Effector memory CD4-positive, alpha-beta T cell (primary cell): ENCODE results near the gene CGB8.
"Not testable (repeated sequence)": the region's sequence is repeated elsewhere in the genome, so short reads cannot be mapped to it uniquely, and the experiment has no call there.

Experiments
- DNase-seq, 3 donors: peaks; one replicate each; pipeline ENCODE4 v3.0.0-alpha.2; 2020
- H3K27ac ChIP-seq: 2 replicates; pipeline ENCODE4 v1.7.0; 2013; ENCODE audit warnings: mild to moderate bottlenecking, low read length, moderate library complexity; ENCODE audit not compliant: insufficient read depth, poor library complexity, severe bottlenecking
- H3K27me3 ChIP-seq: replicated peaks from 2 replicates; pipeline ENCODE4 v1.7.0; 2013; ENCODE audit warnings: mild to moderate bottlenecking, low read length; ENCODE audit not compliant: insufficient read depth, control insufficient read depth, poor library complexity, severe bottlenecking
- H3K36me3 ChIP-seq: 2 replicates; pipeline ENCODE4 v1.7.0; 2013; ENCODE audit warnings: mild to moderate bottlenecking, low read length, moderate library complexity; ENCODE audit not compliant: control insufficient read depth, insufficient read depth
- H3K4me1 ChIP-seq: 2 replicates; pipeline ENCODE4 v1.7.0; 2013; ENCODE audit warnings: low read length, mild to moderate bottlenecking; ENCODE audit not compliant: control insufficient read depth, insufficient read depth, poor library complexity, severe bottlenecking
- H3K4me3 ChIP-seq: 2 replicates; pipeline ENCODE4 v1.7.0; 2013; ENCODE audit warnings: low read length, low read depth, mild to moderate bottlenecking; ENCODE audit not compliant: insufficient read depth, poor library complexity, severe bottlenecking
- H3K9me3 ChIP-seq: 2 replicates; pipeline ENCODE4 v1.7.0; 2013; ENCODE audit warnings: mild to moderate bottlenecking, low read length, moderate library complexity; ENCODE audit not compliant: control insufficient read depth

The CGB8 gene

DNA sequence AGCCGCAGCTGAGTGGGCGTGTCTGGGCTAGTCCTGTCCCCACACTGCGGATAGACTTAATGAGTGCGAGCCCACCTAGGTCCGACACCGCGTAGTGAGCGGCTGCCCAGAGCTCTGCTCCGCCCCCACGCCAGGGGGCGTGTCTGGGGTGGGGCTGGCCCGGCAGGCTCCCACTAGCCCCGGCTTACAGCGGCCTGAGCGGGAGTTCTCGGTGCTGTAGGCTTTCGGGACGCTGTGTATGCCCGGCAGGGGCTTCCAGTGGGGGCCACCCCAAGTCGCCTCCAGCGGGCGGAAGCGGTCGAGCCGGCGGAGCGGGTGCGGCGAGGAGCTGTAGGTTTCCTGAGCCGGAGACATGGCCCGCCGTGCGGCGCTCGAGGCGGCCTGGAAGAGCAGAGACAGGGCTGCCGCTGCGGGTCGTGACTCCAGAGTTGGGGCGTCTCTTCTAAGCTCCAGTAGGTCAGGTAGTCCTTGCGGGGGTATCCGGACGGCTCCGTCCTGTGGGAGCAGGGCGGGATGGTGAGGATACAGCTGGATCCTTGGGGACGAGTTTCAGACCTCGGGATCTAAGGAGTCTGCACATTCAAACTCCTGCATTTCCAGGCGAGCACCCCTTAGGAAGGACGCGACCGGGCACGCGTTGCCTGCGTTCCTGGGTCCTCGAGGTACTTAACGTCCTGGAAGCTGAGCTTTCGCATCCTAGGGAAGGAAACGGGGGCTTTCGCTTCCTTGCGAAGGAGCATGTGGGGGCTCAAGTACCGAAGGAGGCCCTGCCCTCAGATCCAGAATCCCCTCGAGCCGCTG, 7.4 kb upstream of the CGB8 start:
- Histone ChIP-seq H3K27me3 (peaks cover 10% of the 10 kb centered on the region), H3K9me3 (no peaks in the 10 kb centered on the region), H3K27ac (no peak overlapping the region), H3K36me3 (no peaks in the 10 kb centered on the region), H3K4me3 (peak overlapping the region; percentile 73), H3K4me1 (peaks cover 24% of the 10 kb centered on the region)
- DNase-seq = peak in 1 of 3 donors; percentile 45

DNA sequence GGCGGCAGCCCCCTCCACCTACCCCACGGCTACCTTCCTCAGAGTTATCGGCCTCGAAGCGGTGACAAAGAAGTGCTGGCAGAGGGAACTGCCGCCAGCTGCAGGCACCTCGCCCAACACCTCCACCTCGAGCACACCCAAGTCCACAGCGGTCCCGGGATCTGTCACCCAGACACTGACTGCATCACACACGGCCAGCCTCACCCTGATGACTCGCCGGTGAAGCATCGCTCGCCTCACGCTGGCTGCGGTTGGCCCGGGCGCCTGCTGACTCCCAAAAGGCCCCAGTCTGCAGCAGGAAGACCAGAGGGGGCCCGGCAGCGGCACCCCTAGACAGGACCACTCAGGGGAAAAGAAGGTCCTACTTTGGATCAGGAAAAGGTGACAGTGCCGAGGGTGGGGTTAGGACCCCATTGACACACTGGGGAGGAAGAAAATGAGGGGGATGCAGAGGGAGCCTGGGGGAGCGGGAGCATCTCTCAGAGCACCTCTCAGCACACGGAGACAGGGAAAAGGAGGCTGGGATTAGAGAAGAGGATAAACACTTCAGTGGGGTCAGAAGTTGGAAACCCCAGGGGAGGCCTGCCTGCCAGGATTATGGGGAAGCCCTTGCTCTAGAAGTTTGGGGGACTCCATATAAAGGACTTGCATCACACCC, 1.6 kb upstream of the CGB8 start:
- DNase-seq, H3K9me3 ChIP-seq, H3K4me3 ChIP-seq, H3K36me3 ChIP-seq, H3K27ac ChIP-seq, H3K27me3 ChIP-seq, H3K4me1 ChIP-seq: not testable (repeated sequence)

DNA sequence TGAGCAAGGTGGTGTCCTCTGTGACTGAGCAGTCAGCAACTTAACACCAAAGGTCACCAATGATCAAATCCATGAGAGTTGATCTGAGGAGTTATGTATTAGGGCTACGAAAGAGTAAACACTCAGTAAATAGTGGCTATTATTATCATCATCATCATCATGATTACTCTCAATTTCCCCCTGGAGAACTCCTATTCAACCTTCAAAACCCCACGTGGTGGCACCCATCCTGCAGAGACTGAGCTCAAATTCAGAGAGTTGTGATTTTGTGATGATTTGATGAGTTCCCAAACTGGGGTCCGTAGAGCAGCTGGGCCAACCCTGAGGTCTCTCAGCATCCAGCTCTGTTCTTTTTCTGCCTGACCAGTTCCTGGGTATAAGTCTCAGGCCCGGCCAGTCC, 923 bp upstream of the CGB8 start:
- not testable (repeated sequence) for DNase-seq, H3K4me3 ChIP-seq, H3K27ac ChIP-seq, H3K9me3 ChIP-seq, H3K4me1 ChIP-seq, H3K27me3 ChIP-seq, H3K36me3 ChIP-seq

DNA sequence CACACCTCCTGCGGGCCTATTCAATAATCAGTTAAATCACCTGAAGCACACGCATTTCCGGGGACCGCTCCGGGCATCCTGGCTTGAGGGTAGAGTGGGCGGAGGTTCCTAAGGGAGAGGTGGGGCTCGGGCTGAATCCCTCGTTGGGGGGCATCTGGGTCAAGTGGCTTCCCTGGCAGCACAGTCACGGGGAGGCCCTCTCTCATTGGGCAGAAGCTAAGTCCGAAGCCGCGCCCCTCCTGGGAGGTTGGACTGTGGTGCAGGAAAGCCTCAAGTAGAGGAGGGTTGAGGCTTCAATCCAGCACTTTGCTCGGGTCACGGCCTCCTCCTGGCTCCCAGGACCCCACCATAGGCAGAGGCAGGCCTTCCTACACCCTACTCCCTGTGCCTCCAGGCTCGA, 5.4 kb downstream of the CGB8 start, which contains the start of gene CGB5:
Gene CGB5, plus strand, starts transcription at position 301 of the 400 bp plus-strand sequence. CDS start 362 bp downstream, outside the sequence.
- H3K4me3 ChIP-seq, H3K27ac ChIP-seq, H3K36me3 ChIP-seq, H3K4me1 ChIP-seq, H3K27me3 ChIP-seq, H3K9me3 ChIP-seq, DNase-seq: not testable (repeated sequence)

DNA sequence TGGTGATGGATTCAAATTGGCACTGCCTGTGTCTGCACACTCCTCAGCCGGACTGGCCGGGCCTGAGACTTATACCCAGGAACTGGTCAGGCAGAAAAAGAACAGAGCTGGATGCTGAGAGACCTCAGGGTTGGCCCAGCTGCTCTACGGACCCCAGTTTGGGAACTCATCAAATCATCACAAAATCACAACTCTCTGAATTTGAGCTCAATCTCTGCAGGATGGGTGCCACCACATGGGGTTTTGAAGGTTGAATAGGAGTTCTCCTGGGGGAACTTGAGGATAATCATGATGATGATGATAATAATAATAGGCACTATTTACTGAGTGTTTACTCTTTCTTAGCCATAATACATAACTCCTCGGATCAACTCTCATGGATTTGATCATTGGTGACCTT, 6.2 kb downstream of the CGB8 start:
- not testable (repeated sequence) for H3K36me3 ChIP-seq, H3K4me1 ChIP-seq, H3K27ac ChIP-seq, H3K27me3 ChIP-seq, H3K9me3 ChIP-seq, DNase-seq, H3K4me3 ChIP-seq

DNA sequence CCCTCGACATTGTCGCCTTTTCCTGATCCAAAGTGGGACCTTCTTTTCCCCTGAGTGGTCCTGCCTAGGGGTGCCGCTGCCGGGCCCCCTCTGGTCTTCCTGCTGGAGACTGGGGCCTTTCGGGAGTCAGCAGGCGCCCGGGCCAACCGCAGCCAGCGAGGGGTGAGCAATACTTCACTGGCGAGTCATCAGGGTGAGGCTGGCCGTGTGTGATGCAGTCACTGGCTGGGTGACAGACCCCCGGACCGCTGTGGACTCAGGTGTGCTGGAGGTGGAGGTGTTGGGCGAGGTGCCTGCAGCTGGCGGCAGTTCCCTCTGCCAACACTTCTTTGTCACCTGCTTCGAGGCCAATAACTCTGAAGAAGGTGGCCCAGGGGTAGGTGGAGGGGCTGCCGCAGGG, 6.7 kb downstream of the CGB8 start:
- H3K27ac ChIP-seq = no peak overlapping the region
- H3K27me3 ChIP-seq = no peaks in the 10 kb centered on the region
- H3K4me3 ChIP-seq = no peak overlapping the region
- H3K36me3 ChIP-seq = no peaks in the 10 kb centered on the region
- no peak for DNase-seq
- no peaks in the 10 kb centered on the region for H3K9me3 ChIP-seq
- H3K4me1 ChIP-seq = no peaks in the 10 kb centered on the region

DNA sequence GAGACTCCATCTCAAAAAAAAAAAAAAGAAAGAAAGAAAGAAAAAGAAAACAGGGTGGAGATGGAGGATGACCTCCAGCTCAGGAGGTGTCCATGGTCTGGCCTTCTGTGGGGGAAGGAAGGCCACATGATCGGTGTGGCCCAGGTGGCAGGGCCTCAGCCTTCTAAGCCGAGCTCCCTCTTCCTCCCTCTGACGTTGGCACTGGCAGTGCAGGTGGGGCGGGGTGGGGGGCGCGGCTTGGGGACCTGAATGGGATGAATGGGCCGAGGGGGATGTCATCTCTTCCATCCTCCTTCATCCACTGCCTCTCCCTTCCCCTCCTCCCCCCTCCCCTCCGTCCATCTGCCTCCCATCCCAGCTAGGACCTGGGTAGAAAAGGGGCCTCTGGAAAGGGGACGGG, 9.2 kb downstream of the CGB8 start:
- not testable (repeated sequence) for H3K9me3 ChIP-seq, H3K27me3 ChIP-seq, DNase-seq, H3K4me1 ChIP-seq, H3K36me3 ChIP-seq, H3K27ac ChIP-seq, H3K4me3 ChIP-seq

DNA sequence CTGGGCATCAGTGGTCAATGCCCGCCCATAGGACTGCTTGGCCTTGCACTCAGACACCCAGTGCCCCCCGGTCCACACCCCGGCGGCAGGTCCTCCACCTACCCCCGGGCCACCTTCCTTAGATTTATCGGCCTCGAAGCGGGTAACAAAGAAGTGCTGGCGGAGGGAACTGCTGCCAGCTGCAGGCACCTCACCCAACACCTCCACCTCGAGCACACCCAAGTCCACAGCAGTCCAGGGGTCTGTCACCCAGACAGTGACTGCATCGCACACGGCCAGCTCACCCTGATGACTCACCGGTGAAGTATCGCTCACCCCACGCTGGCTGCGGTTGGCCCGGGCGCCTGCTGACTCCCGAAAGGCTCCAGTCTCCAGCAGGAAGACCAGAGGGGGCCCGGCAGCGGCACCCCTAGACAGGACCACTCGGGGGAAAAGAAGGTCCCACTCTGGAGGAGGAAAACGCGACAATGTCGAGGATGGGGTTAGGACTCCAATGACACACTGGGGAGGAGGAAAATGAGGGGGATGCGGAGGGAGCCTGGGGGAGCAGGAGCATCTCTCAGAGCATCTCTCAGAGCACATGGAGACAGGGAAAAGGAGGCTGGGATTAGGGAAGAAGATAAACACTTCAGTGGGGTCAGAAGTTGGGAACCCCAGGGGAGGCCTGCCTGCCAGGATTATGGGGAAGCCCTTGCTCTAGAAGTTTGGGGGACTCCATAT, 10.2 kb downstream of the CGB8 start:
- H3K9me3 ChIP-seq, H3K4me3 ChIP-seq, H3K36me3 ChIP-seq, H3K27me3 ChIP-seq, H3K4me1 ChIP-seq, DNase-seq, H3K27ac ChIP-seq: not testable (repeated sequence)

DNA sequence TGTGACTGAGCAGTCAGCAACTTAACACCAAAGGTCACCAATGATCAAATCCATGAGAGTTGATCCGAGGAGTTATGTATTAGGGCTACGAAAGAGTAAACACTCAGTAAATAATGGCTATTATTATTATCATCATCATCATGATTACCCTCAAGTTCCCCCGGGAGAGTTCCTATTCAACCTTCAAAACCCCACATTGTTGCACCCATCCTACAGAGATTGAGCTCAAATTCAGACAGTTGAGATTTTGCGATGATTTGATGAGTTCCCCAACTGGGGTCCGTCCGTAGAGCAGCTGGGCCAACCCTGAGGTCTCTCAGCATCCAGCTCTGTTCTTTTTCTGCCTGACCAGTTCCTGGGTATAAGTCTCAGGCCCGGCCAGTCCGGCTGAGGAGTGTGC, 10.8 kb downstream of the CGB8 start:
- not testable (repeated sequence) for H3K36me3 ChIP-seq, H3K4me3 ChIP-seq, DNase-seq, H3K27me3 ChIP-seq, H3K27ac ChIP-seq, H3K4me1 ChIP-seq, H3K9me3 ChIP-seq

DNA sequence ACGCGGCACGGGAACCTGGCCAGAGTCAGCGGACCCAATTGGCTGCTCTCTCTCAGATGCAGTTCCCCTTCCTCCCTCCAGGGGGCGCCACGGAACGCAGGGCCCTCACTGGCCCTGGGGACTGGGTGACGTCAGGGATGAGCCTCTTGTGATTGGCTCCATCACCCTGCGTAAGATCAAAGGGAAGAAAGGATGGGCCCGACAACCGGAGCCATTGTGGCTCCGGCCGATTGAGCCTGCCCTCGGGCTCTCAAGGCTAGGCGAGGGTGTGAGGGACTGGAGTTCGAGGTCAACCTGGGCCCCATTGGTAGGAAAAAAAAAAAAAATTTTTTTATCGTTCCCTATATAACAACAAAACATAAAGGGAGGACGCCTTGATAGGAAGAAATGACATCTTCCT, 12.1 kb downstream of the CGB8 start, which contains the start of gene CGB1:
Gene CGB1, minus strand, starts transcription at position 81 of the 400 bp plus-strand sequence. CDS start 184 bp downstream, outside the sequence.
- not testable (repeated sequence) for H3K27me3 ChIP-seq, H3K4me1 ChIP-seq, H3K9me3 ChIP-seq, H3K27ac ChIP-seq, H3K36me3 ChIP-seq, H3K4me3 ChIP-seq
- peak in 1 of 3 donors; percentile 27 for DNase-seq
